GM19438 (cell line): ENCODE results near the gene FAM98C.

Experiments used
- ATAC-seq: cut with Tn5 transposase; IDR thresholded peaks from one replicate; pipeline ENCODE4 v1.9.1; 2021; ENCODE audit warnings: low read depth; ENCODE audit not compliant: unreplicated experiment

FAM98C gene

GRCh38 chr19:38451629-38452028 is 48.7 kb downstream of the FAM98C start:
- ATAC-seq, result no peak

- no peak for ATAC-seq
Measured at GRCh38 chr19:38452430-38453366, 49.8 kb downstream of the FAM98C start.

GRCh38 chr19:38453596-38453995 is 50.7 kb downstream of the FAM98C start:
- no peak for ATAC-seq

DNA sequence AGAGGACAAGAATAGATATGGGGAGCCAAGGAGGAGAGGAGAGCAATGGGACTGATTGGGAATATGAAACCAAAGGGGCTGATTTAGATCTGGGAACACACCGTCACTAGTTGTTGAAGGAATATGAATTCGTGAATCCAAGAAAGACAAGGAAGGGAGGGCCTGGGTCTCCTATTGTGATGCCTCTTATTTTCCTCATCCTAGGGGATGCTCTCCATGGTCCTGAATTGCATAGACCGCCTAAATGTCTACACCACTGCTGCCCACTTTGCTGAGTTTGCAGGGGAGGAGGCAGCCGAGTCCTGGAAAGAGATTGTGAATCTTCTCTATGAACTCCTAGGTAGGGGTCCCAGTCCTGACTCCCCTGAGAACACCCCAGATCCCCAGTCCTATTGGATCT is 52.1 kb downstream of the FAM98C start:
- no peak for ATAC-seq

DNA sequence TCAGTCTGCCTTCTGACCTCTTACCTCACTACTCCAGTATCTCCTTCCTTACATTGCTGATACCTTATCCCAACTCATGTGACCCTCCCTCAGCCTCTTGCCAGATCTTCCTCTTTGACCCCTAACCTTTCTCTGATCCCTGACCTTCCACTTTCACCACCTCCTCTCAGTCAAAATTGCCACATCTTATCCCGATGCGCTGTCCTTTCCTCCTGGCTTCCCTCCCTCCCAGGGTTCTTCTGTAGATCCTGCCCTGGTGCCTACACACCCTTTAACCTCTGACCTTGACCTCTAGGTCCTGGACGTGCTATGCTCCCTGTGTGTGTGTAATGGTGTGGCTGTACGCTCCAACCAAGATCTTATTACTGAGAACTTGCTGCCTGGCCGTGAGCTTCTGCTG is 54.3 kb downstream of the FAM98C start:
- ATAC-seq, result no peak

DNA sequence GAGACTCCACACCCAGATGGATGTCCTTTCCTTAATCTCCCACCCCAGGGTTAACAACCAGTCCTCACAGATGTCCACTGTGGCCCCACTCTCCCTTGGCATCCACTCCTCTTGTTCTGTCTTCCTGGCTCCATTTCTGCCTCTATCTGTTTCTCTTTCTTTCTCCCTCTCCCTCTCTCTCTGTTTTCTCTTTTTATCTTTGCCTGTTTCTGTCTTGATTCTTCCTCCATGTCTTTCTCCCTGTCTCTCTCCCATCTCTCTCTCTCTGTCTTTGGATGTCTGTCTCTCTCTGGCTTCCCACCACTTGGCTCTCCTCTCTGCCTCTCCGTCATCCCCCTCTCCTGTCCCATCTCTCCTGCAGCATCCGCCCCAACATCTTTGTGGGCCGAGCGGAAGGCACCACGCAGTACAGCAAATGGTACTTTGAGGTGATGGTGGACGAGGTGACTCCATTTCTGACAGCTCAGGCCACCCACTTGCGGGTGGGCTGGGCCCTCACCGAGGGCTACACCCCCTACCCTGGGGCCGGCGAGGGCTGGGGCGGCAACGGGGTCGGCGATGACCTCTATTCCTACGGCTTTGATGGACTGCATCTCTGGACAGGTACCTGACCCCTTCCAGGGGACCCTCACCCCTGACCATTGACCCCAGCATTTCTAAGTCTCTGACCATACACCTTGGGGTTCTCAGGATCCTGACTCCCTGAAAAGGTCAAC is 55.0 kb downstream of the FAM98C start:
- no peak for ATAC-seq
